Gastrocnemius medialis (tissue), 4 donors: ENCODE measurements around the gene RABAC1. TPM values are rescaled to one million over a fixed set of nuclear protein-coding genes. Genes with fewer than 3 reads are reported as not detected.

ENCODE experiments used
- ATAC-seq, 2 donors: fragments of 150-250 bp; one replicate each; pipeline ENCODE4 v1.9.1; 2016
- DNase-seq, 2 donors: peaks; one replicate each; pipeline ENCODE4 v3.0.0-alpha.2; 2019
- H3K27ac ChIP-seq, 4 donors: fragments of 200-600 bp; sonication (generic); 1 replicate in 1 of 4; 2 replicates in 3 of 4; pipeline ENCODE4 v1.5.1; 2016 to 2018; ENCODE audit warnings: mild to moderate bottlenecking in 2 of 4, moderate library complexity in 1 of 4
- H3K27me3 ChIP-seq, 3 donors: fragments of 200-600 bp; sonication (generic) in 2 of 3; 1 replicate in 1 of 3; 2 replicates in 2 of 3; pipeline versions ENCODE4 v1.5.1 to v1.6.0; 2016 to 2019; ENCODE audit warnings: mild to moderate bottlenecking in 1 of 3, moderate library complexity in 1 of 3
- H3K36me3 ChIP-seq, 2 donors: fragments of 200-600 bp; sonication (generic) in 1 of 2; one replicate each; pipeline ENCODE4 v1.5.1; 2017 to 2018
- H3K4me1 ChIP-seq, 2 donors: fragments of 200-600 bp; sonication (generic) in 1 of 2; one replicate each; pipeline ENCODE4 v1.5.1; 2016 to 2017; ENCODE audit warnings: mild to moderate bottlenecking in 2 of 2
- H3K4me3 ChIP-seq, 4 donors: fragments of 200-600 bp; sonication (generic) in 3 of 4; 1 replicate in 1 of 4; 2 replicates in 3 of 4; pipeline ENCODE4 v1.5.1; 2016 to 2019; ENCODE audit warnings: mild to moderate bottlenecking in 2 of 4
- H3K9me3 ChIP-seq, 3 donors: fragments of 200-600 bp; sonication (generic) in 2 of 3; 1 replicate in 1 of 3; 2 replicates in 2 of 3; pipeline ENCODE4 v1.5.1; 2016 to 2019
- CTCF ChIP-seq, 5 experiments: fragments of 450-650 bp in 3 of 5; fragments of 200-600 bp in 2 of 5; sonication (generic) in 2 of 5; IDR thresholded peaks in 4 of 5; conservative IDR thresholded peaks in 1 of 5; 1 replicate in 4 of 5; 2 replicates in 1 of 5; pipeline ENCODE4 v1.5.1; 2016 to 2019; ENCODE audit warnings: antibody characterized with exemption in 5 of 5, mild to moderate bottlenecking in 3 of 5, moderate library complexity in 3 of 5
- POLR2A ChIP-seq, 2 donors: fragments of 450-650 bp; IDR thresholded peaks; one replicate each; pipeline ENCODE4 v1.6.1; 2017; ENCODE audit warnings: antibody characterized with exemption in 2 of 2, mild to moderate bottlenecking in 2 of 2, moderate library complexity in 2 of 2
- in situ Hi-C, 4 donors: fragments of 200-750 bp; cut with MboI; loops; one replicate each; pipeline versions ENCODE4 v1.15.0 to v1.8.0; 2017; ENCODE audit warnings: low sequenced_read_pairs in 4 of 4
- intact Hi-C: fragments of 100-400 bp; cut with DNase I; formaldehyde crosslinking; loops from one replicate; pipeline ENCODE4 v1.15.1; 2023; ENCODE audit warnings: low total_unique reads
- total RNA-seq, 4 donors: library from RNA; depleted of rRNA; stranded (reverse); fragments of >200 nt; gene quantifications; one replicate each; pipeline versions ENCODE4 v1.1.0 to v1.2.3, GENCODE V29; 2016

Gene RABAC1
- total RNA-seq, 4 donors from 2014 or later = 94.4 to 146 (median 110) TPM

- intact Hi-C loops = no loop called here
- Histone ChIP-seq H3K27me3 (peaks cover 51 to 63% (median 58%) of the 10 kb centered on the region in 3 donors), H3K27ac (no peak overlapping the region), H3K4me3 (no peak overlapping the region), H3K9me3 (no peaks in the 10 kb centered on the region), H3K4me1 (peaks cover 0 to 8% of the 10 kb centered on the region in 2 donors), H3K36me3 (no peaks in the 10 kb centered on the region)
- no peak for TF ChIP-seq POLR2A (IDR thresholded peaks at IDR 0.05)
- TF ChIP-seq CTCF (IDR thresholded peaks at IDR 0.05 in 4 of 5, conservative IDR thresholded peaks at IDR 0.05 in 1 of 5) = no peak
- in situ Hi-C loops = no loop called here
- ATAC-seq = no peak
- DNase-seq = no peak
These were observed 21.3 kb downstream of the RABAC1 start for GRCh38 chr19:41937525-41938468.

- no peaks in the 10 kb centered on the region for H3K36me3 ChIP-seq
- H3K9me3 ChIP-seq = no peaks in the 10 kb centered on the region
- peaks cover 0 to 8% of the 10 kb centered on the region in 2 donors for H3K4me1 ChIP-seq
- intact Hi-C loops (no loop called here), in situ Hi-C loops (no loop called here)
- H3K4me3 ChIP-seq = no peak overlapping the region
- H3K27me3 ChIP-seq = peaks cover 55 to 70% (median 67%) of the 10 kb centered on the region in 3 donors
- no peak overlapping the region for H3K27ac ChIP-seq
- DNase-seq (no peak), ATAC-seq (no peak)
- TF ChIP-seq POLR2A (IDR thresholded peaks at IDR 0.05) = no peak
- TF ChIP-seq CTCF (IDR thresholded peaks at IDR 0.05 in 4 of 5, conservative IDR thresholded peaks at IDR 0.05 in 1 of 5) = no peak
These were observed 22.2 kb downstream of the RABAC1 start for GRCh38 chr19:41936961-41937360.

- ATAC-seq (no peak), DNase-seq (no peak)
- H3K27me3 ChIP-seq = peaks cover 56 to 70% (median 68%) of the 10 kb centered on the region in 3 donors
- no peak overlapping the region for H3K4me3 ChIP-seq
- intact Hi-C loops (no loop called here), in situ Hi-C loops (no loop called here)
- H3K9me3 ChIP-seq = no peaks in the 10 kb centered on the region
- H3K27ac ChIP-seq = no peak overlapping the region
- peaks cover 0 to 8% of the 10 kb centered on the region in 2 donors for H3K4me1 ChIP-seq
- no peak for TF ChIP-seq POLR2A (IDR thresholded peaks at IDR 0.05)
- TF ChIP-seq CTCF (IDR thresholded peaks at IDR 0.05 in 4 of 5, conservative IDR thresholded peaks at IDR 0.05 in 1 of 5) = no peak
- no peaks in the 10 kb centered on the region for H3K36me3 ChIP-seq
These were observed 22.7 kb downstream of the RABAC1 start for GRCh38 chr19:41936416-41936850.

GRCh38 chr19:41935760-41936415 is 23.2 kb downstream of the RABAC1 start:
- no peaks in the 10 kb centered on the region for H3K36me3 ChIP-seq
- DNase-seq (no peak), ATAC-seq (no peak)
- intact Hi-C loops (no loop called here), in situ Hi-C loops (no loop called here)
- peaks cover 0 to 8% of the 10 kb centered on the region in 2 donors for H3K4me1 ChIP-seq
- no peak for TF ChIP-seq CTCF (IDR thresholded peaks at IDR 0.05 in 4 of 5, conservative IDR thresholded peaks at IDR 0.05 in 1 of 5)
- no peak for TF ChIP-seq POLR2A (IDR thresholded peaks at IDR 0.05)
- H3K9me3 ChIP-seq = no peaks in the 10 kb centered on the region
- no peak overlapping the region for H3K27ac ChIP-seq
- H3K4me3 ChIP-seq = no peak overlapping the region
- H3K27me3 ChIP-seq = peaks cover 56 to 70% (median 68%) of the 10 kb centered on the region in 3 donors
